ENCODE results near the gene INF2. TPM values are rescaled to one million over a fixed set of nuclear protein-coding genes. Genes with fewer than 3 reads are reported as not detected.

The INF2 gene
- total and polyA plus RNA-seq, 4 donors: 22.8 to 72.8 (median 44.0) TPM

DNA sequence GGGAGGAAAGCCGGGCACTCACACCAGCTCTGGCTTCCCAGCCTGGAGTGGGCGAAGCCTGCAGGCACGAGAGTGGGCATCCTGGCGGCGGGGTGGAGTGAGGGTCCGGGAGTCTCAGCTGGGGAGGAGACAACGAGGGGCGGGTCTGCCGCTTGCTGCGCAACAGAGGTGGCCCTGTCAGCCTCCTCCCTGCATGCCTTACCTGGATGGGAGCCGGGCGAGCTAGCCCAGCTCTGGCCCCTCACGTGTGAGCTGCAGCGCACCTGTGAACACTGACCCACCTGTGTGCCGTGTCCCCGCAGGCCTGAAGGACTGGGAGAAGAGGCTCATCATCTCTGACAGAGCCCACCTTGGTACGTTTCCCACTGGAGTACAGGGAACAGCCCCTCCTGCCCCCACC, 49.6 kb downstream of the INF2 start:
- H3K27me3 ChIP-seq (ENCODE audit: control insufficient read depth, insufficient read depth, low read length): no peaks in the 10 kb centered on the region

DNA sequence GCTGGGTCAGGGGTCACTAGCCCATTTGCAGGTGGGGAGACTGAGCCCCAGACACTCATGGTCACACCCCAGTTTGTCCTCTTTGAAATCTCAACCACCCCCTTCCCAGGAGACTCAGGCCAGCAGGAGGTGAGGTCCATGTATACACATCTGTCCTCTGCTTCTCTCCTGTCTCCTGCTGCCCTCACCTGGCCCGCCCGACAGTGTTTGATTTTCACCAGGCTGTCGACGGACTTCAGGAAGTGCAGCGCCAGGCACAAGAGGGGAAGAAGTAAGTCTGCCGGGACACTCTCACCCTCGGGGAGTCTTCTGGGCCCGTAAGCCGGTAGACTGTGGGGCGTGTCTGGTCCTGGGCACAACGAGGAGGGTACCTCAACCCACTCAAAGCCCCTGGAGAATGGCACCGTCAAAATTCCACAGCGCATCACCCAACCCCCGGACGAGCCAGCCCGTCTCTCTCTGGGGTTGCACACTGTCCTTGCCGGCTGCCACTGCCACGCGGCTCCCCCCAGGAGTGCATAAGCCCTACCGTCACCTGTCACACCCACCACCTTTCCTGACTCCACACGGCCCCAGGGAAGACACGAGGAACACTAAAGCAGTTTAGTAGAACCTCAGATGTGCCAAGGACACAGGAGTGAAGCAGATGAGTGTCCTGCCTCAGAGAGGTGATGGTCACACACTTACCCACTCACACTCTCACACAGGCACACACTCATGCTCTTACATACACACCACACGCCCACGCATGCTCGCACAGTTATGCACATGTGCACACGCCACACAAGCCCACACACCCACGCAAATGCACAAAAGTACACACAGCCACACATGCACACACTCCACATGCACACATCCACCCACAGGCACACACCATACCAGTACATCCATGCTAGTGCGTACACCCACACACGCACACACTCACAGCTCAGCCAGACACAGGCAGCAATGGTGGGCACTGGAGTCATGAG, 50.4 kb downstream of the INF2 start:
- no peak overlapping the region for H3K4me3 ChIP-seq (ENCODE audit: low read depth, low read length)

More for the DNA sequence above, 49.6 kb downstream of the INF2 start:
- WGBS (ENCODE audit: insufficient coverage): 92% methylated on average over 17 of the region's 17 CpGs
- H3K4me3 ChIP-seq (ENCODE audit: low read depth, low read length): no peak overlapping the region
- H3K4me1 ChIP-seq (ENCODE audit: control insufficient read depth, insufficient read depth, low read length): peaks cover 39% of the 10 kb centered on the region
- H3K9me3 ChIP-seq (ENCODE audit: control insufficient read depth, insufficient read depth, low read length): no peaks in the 10 kb centered on the region
- no peak overlapping the region for H3K27ac ChIP-seq (ENCODE audit: low read depth, low read length)
- peaks cover 48% of the 10 kb centered on the region for H3K36me3 ChIP-seq (ENCODE audit: control insufficient read depth, insufficient read depth, low read length)
- no peak for DNase-seq (ENCODE audit: low read depth in 4 of 6, low spot score in 6 of 6)

GRCh38 chr14:104741108-104741802, 51.8 kb downstream of the INF2 start:
- Histone ChIP-seq H3K9me3 (ENCODE audit: control insufficient read depth, insufficient read depth, low read length) (no peaks in the 10 kb centered on the region), H3K36me3 (ENCODE audit: control insufficient read depth, insufficient read depth, low read length) (peaks cover 50% of the 10 kb centered on the region), H3K4me1 (ENCODE audit: control insufficient read depth, insufficient read depth, low read length) (peaks cover 29% of the 10 kb centered on the region), H3K4me3 (ENCODE audit: low read depth, low read length) (no peak overlapping the region), H3K27me3 (ENCODE audit: control insufficient read depth, insufficient read depth, low read length) (no peaks in the 10 kb centered on the region), H3K27ac (ENCODE audit: low read depth, low read length) (no peak overlapping the region)
- WGBS (ENCODE audit: insufficient coverage): 84% methylated on average over 28 of the region's 29 CpGs
- no peak for DNase-seq (ENCODE audit: low read depth in 4 of 6, low spot score in 6 of 6)

More for the DNA sequence above, 50.4 kb downstream of the INF2 start:
- H3K27ac ChIP-seq (ENCODE audit: low read depth, low read length): no peak overlapping the region
- no peak for DNase-seq (ENCODE audit: low read depth in 4 of 6, low spot score in 6 of 6)
- no peaks in the 10 kb centered on the region for H3K9me3 ChIP-seq (ENCODE audit: control insufficient read depth, insufficient read depth, low read length)
- H3K36me3 ChIP-seq (ENCODE audit: control insufficient read depth, insufficient read depth, low read length): peaks cover 48% of the 10 kb centered on the region
- peaks cover 39% of the 10 kb centered on the region for H3K4me1 ChIP-seq (ENCODE audit: control insufficient read depth, insufficient read depth, low read length)
- H3K27me3 ChIP-seq (ENCODE audit: control insufficient read depth, insufficient read depth, low read length): no peaks in the 10 kb centered on the region
- WGBS (ENCODE audit: insufficient coverage): 94% methylated on average over 23 of the region's 29 CpGs

DNA sequence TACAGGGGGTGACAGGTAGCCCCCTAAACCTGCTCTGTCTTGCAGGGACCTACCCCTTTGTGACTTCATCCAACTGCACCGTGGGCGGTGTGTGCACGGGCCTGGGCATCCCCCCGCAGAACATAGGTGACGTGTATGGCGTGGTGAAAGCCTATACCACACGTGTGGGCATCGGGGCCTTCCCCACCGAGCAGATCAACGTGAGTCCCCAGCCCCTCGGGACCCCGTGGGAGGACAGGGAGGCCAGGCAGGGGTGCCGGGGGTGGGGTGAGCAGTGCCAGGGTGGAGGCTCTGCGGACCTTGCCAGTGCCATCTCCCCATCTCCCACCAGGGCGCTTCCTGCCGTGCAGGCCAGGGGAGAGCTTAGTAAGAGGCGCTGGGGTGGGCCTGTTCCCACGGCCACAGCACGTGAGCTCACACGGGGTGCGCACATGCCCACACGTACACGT, 52.4 kb downstream of the INF2 start:
- H3K27me3 ChIP-seq (ENCODE audit: control insufficient read depth, insufficient read depth, low read length): no peaks in the 10 kb centered on the region
- no peak for DNase-seq (ENCODE audit: low read depth in 4 of 6, low spot score in 6 of 6)
- WGBS (ENCODE audit: insufficient coverage): 93% methylated on average over 21 of the region's 23 CpGs
- no peak overlapping the region for H3K27ac ChIP-seq (ENCODE audit: low read depth, low read length)
- peaks cover 52% of the 10 kb centered on the region for H3K36me3 ChIP-seq (ENCODE audit: control insufficient read depth, insufficient read depth, low read length)
- no peaks in the 10 kb centered on the region for H3K9me3 ChIP-seq (ENCODE audit: control insufficient read depth, insufficient read depth, low read length)
- H3K4me3 ChIP-seq (ENCODE audit: low read depth, low read length): no peak overlapping the region
- peaks cover 23% of the 10 kb centered on the region for H3K4me1 ChIP-seq (ENCODE audit: control insufficient read depth, insufficient read depth, low read length)

GRCh38 chr14:104742586-104743455, 53.4 kb downstream of the INF2 start:
- Histone ChIP-seq H3K27me3 (ENCODE audit: control insufficient read depth, insufficient read depth, low read length) (no peaks in the 10 kb centered on the region), H3K4me3 (ENCODE audit: low read depth, low read length) (no peak overlapping the region), H3K27ac (ENCODE audit: low read depth, low read length) (no peak overlapping the region), H3K4me1 (ENCODE audit: control insufficient read depth, insufficient read depth, low read length) (peaks cover 27% of the 10 kb centered on the region), H3K36me3 (ENCODE audit: control insufficient read depth, insufficient read depth, low read length) (peaks cover 52% of the 10 kb centered on the region), H3K9me3 (ENCODE audit: control insufficient read depth, insufficient read depth, low read length) (no peaks in the 10 kb centered on the region)
- DNase-seq (ENCODE audit: low read depth in 4 of 6, low spot score in 6 of 6): no peak
- WGBS (ENCODE audit: insufficient coverage): 82% methylated on average over 29 of the region's 32 CpGs

DNA sequence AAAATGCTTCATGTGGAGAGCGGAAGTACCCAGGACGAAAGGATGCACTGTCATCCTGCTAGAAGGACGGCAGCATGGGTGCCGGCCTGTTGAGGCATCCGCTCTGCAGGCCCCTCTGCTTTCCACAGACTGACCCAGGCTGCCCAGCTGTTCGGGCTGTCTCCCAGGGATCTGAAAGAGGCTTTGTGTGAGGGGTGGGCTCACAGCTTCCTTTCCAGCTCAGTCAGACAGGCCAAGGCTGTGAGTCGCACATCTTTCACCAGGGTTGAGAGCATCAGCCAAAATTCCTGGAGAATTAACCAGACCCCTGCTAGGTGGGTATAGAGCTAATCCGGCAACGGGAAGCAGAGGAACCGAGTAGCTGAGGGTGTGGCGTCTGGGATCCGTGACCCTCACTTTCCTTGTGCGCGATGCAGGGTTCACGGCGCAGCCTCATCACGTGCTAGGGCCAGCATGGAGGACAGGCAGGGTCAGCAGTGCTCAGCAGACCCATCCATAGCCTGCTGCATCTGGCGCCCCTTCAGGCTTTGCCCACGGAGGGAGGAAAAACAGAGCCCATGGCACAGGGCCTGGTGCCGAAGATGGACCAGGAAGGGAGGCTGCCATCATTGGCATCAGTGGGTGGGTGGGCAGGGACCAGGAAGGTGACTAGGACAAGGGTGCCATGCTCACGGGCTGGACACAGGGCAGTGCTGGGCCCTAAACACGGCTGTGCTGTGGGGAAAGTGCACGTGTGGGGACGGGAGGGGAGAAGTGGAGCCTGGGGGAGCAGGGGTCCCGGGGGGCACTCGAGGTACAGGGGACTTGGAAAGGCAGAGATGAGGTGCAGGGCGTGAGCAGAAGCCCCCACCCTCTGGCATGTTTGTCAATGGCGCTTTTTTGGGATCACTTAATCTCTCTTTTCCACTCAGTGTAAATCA, 54.3 kb downstream of the INF2 start:
- DNase-seq (ENCODE audit: low read depth in 4 of 6, low spot score in 6 of 6): peak in 3 of 6 donors; percentile 20 to 64 (median 57)
- no peak overlapping the region for H3K4me3 ChIP-seq (ENCODE audit: low read depth, low read length)
- no peaks in the 10 kb centered on the region for H3K9me3 ChIP-seq (ENCODE audit: control insufficient read depth, insufficient read depth, low read length)
- WGBS (ENCODE audit: insufficient coverage): 81% methylated on average over 26 of the region's 28 CpGs
- peaks cover 51% of the 10 kb centered on the region for H3K36me3 ChIP-seq (ENCODE audit: control insufficient read depth, insufficient read depth, low read length)
- no peak overlapping the region for H3K27ac ChIP-seq (ENCODE audit: low read depth, low read length)
- no peaks in the 10 kb centered on the region for H3K27me3 ChIP-seq (ENCODE audit: control insufficient read depth, insufficient read depth, low read length)
- peaks cover 35% of the 10 kb centered on the region for H3K4me1 ChIP-seq (ENCODE audit: control insufficient read depth, insufficient read depth, low read length)

DNA sequence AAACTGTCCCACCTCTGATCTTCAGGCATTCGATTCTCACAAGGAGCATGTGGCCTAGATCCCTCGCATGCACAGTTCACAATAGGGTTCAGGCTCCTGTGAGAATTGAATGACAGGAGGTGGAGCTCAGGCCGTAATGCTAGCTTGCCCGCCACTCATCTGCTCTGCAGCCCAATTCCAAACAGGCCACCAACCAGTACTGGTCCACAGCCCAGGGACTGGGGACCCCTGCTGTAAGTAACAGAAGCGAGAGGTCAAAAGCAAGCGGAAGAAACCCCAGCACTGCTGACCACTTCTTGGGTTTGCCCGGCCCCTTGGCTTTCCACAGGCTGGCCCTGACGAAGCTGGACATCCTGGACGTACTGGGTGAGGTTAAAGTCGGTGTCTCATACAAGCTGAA, 55.1 kb downstream of the INF2 start:
- Histone ChIP-seq H3K27me3 (ENCODE audit: control insufficient read depth, insufficient read depth, low read length) (no peaks in the 10 kb centered on the region), H3K4me1 (ENCODE audit: control insufficient read depth, insufficient read depth, low read length) (peaks cover 43% of the 10 kb centered on the region), H3K9me3 (ENCODE audit: control insufficient read depth, insufficient read depth, low read length) (no peaks in the 10 kb centered on the region), H3K27ac (ENCODE audit: low read depth, low read length) (no peak overlapping the region), H3K4me3 (ENCODE audit: low read depth, low read length) (no peak overlapping the region), H3K36me3 (ENCODE audit: control insufficient read depth, insufficient read depth, low read length) (peaks cover 43% of the 10 kb centered on the region)
- no peak for DNase-seq (ENCODE audit: low read depth in 4 of 6, low spot score in 6 of 6)
- WGBS (ENCODE audit: insufficient coverage): 93% methylated on average over 10 of the region's 10 CpGs

DNA sequence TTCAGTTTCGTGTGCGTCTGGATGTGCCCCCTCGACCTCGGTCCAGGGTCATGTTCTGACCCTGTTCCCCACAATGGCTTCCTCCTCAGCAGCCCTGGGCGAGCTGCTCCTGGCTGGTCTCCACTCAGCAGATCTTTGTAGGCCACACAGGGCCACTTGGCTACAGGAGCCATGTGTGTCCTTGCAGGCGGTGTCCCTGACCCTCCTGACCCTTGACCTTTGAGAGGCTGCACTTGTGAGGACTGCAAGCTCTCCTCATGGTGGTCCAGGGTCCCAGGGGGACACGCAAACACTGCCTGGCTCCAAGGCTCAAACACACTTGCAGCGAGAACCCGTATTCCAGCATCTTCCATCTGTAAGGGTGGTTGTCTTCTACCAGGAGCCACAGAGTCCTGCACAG, 56.0 kb downstream of the INF2 start:
- H3K27ac ChIP-seq (ENCODE audit: low read depth, low read length): no peak overlapping the region
- no peak overlapping the region for H3K4me3 ChIP-seq (ENCODE audit: low read depth, low read length)
- H3K27me3 ChIP-seq (ENCODE audit: control insufficient read depth, insufficient read depth, low read length): no peaks in the 10 kb centered on the region
- DNase-seq (ENCODE audit: low read depth in 4 of 6, low spot score in 6 of 6): no peak
- peaks cover 47% of the 10 kb centered on the region for H3K4me1 ChIP-seq (ENCODE audit: control insufficient read depth, insufficient read depth, low read length)
- H3K36me3 ChIP-seq (ENCODE audit: control insufficient read depth, insufficient read depth, low read length): peaks cover 34% of the 10 kb centered on the region
- no peaks in the 10 kb centered on the region for H3K9me3 ChIP-seq (ENCODE audit: control insufficient read depth, insufficient read depth, low read length)
- WGBS (ENCODE audit: insufficient coverage): 96% methylated on average over 8 of the region's 9 CpGs

All from spinal cord (tissue), 10 donors.